Pons (tissue), 1 donor: Measurements from ENCODE around the gene ZBTB16.

Source experiments
- DNase-seq: peaks from one replicate; pipeline ENCODE4 v3.0.0-alpha.2; 2016; ENCODE audit warnings: low spot score

ZBTB16 gene

DNA sequence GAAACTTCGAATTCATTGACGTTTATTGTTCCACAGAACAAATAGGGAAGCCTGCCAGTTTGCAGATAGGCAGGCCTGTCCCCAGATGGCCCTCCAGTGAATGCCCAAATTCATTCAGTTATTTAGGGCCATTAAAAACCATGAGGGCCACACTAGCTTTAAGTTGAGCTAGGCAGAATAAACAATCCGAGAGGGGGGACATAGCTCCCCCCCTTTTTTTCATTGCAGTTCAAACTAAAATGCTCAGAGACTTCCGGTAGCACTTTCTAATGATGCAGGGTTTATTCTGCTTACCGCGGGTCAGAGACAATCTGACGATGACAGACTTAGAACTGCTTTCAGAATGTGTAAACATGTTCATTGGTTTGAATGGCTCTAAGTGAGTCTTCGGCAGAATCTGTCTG, 72.0 kb downstream of the ZBTB16 start:
- peak; percentile 93 for DNase-seq

DNA sequence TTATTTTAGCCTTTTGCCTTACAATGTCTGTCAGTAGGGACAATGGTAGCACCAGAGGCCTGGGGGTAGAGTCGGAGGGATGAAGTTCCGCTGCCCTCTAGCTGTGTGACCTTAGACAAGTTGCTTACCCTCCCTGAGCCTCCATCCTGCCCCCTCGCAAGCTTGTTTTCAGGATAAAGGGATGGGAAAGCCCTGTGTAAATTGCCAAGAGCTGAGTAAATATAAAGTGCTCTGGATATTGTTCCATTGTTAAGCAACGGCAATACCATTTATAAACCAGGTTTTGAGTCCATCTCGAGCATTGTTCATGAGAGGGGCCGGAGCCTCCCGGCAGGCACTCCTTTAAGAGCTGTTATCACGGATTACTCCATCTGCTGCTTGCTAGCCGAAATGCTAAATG, 72.9 kb downstream of the ZBTB16 start:
- peak; percentile 45 for DNase-seq

DNA sequence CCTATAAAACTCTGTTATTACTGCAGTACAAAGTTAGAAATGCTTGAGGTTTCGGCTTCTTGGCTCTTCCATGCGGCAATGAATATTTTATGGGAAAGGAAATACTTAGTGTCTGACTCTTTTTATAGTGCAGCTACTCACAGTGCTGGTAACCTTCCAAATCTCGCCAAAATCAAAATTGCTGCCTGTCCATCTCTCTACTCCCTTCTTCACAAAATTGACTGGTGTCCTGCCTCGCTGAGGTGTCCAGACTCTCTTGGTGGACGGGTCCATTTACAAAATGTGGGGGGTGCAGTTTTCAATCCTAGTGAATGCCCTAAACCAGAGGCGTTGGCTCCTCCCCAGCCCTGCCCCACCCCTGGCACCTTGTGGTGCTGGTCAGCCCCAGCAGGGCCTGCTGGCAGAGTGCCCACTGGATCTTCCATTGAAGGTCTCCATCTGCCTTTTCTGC, 73.5 kb downstream of the ZBTB16 start:
- DNase-seq, result no peak

DNA sequence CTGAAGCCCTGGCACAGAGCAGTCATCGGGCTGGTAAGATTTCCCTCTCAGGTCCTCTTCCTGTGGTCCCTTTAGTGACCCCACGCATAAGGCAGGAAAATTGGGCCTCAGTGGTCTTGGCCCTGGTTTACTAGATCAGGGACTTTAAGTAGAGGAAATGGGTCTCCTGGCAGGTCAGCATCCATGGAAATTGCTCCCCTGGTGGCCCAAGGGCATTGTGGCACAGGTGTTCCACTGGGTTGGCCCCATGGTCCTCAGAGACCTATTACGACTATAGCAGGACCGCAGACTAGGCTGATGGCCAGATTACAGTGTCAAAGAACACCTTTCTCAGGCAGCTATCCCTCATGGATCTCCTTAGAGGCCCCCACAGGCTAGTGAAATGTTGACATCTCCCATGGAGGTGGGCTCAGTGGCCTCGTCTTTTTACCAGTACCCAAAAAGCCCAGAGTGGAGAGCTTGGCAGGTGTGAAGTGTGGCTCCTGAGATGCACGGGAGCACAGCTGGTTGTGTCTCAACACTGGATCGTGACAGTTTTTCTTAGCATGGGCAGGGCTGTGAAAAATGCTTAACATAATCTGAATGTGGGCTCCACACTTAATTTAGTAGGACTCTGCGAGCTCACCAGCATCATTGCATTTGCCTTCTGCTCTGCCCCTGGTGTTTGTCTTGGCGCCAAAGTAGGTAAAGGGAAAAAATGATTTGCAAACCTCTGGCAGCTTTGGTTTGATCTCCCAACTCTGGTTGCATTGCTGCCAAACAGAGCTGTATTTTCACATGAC, 74.2 kb downstream of the ZBTB16 start:
- no peak for DNase-seq

DNA sequence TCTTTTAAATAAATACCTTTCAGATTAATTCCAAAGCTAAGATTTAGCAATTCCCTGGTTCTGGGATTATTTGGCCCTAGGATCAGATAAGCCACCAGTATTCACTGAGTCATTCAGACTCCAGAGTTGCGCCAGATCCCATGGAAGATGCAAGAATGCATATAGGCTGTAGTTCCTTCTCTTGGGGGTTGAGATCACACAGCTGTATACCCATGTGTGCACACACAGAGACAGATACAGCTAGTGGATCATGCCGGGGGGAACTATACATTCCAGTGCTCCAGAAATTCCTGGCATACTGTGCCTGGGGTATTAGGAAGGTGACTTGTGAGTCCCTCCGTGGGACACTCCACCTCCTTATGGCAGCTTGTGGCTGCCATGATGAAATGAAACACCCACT, 75.4 kb downstream of the ZBTB16 start:
- no peak for DNase-seq

DNA sequence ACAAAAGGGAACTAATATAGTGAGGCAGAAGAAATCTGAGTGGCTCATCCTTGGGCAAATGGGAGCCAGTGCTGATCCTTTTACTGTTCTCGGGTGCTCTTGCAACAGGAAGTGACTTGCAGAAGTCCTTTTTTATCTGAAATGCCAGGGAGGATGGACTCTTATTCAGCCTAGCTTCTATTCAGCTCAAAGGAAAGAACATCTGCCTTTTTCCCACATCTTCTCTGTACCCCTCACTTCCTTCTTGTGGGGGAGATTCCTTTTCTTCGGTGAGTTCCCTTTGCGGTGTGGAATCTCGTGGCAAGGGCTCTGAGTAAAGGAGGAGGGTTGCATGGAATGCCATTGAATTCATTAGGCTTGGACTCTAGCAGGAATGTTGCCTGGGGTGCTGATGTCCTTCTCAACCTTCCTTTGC, 76.2 kb downstream of the ZBTB16 start:
- DNase-seq, result peak; percentile 42

DNA sequence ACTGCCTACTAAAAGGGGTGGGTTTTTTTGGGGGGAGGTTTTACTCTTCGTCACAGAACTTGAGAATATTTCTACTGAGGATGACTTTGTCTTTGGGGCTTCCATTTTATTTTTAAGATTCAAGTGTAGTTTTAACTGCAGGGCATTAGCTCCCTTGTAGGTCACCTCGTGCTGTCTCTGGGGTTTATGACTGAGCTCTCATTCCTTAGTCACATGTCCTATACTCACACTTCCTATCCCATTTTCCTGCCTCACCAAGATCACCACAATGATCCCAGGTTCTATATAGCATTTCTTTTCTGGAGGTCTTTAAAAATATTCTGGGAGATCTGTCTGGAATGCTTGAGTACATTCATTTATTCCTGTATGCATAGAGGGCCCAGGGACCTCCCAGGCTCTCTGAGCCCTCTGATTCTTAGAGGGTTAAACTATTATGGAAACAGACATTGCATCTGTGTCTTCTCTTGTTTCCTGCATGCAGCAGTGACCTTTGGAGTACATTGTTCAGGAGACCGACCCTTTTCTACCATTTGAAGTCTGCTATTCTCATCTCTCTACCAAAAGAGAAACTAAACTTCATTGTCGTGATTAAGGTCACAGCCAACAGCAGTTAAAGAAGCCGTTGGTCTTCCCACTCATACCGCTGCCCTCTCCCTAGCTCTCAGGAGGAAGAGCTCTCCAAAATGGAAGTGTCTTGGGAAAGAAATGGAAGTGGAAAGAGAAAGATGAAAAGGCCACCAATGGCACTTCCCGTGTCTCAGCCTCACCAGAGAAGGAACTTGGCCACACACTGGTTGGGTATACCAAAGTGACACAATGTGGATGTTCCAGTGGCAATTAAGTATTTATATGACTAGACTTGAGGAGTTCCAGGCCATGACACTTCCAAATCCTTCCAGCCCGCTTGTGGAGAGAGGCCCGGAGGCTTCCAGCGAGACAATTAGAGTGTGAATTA, 77.5 kb downstream of the ZBTB16 start:
- no peak for DNase-seq

DNA sequence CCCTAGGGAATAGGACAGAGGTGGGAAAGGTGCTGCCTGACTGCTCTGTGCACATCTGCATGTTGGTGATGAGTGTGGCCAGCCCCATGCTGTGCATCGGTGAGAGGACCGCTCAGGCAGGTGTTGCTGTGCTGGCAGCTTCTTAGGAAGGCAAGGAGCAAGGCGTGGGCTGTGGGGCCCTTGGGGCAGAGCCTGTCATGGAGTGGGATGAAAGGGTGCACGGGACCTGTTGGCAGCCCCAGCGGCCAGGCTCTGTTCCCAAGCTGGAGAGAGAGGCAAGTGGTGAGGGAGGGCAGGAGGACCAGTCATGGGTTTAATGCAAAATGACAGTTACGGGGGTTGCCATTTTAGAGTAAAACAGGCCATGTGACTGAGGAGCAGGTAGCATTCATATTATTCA, 78.3 kb downstream of the ZBTB16 start:
- no peak for DNase-seq

DNA sequence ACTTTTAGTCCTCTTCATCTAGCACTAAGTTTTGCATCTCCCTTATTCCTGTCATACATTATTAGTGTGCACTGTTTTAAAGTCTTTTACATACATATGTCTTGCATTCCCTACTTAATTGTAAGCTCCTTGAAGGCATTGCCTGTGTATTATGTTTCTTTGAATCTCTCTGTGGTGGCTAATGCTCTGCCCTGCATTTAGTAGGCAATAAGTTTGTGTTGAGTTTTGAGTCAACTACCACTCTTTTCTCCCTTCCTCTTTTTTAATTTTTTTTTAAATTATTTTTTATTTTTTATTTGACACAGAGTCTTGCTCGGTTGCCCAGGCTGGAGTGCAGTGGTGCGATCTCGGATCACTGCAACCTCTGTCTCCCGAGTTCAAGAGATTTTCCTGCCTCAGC, 78.9 kb downstream of the ZBTB16 start:
- no peak for DNase-seq

DNA sequence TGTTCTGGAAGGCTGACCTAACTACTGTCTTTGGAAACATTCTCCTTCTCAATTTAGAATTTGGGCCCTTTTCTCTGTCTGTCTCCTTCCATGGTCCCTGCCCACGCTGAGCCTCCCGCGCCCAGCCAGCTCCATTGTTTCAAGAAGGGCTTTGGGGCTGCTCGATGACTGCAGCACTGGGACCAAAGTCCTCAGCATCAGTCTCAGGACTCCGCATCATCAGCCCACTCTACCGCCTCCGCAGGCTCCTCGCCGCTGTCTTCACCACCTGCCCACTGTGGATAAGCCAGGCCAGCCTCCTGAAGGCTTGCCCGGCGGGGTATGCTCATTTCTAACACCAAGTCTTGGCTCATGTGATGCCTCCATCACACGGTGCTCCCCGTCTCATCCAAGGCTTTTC, 81.3 kb downstream of the ZBTB16 start:
- DNase-seq, result no peak

DNA sequence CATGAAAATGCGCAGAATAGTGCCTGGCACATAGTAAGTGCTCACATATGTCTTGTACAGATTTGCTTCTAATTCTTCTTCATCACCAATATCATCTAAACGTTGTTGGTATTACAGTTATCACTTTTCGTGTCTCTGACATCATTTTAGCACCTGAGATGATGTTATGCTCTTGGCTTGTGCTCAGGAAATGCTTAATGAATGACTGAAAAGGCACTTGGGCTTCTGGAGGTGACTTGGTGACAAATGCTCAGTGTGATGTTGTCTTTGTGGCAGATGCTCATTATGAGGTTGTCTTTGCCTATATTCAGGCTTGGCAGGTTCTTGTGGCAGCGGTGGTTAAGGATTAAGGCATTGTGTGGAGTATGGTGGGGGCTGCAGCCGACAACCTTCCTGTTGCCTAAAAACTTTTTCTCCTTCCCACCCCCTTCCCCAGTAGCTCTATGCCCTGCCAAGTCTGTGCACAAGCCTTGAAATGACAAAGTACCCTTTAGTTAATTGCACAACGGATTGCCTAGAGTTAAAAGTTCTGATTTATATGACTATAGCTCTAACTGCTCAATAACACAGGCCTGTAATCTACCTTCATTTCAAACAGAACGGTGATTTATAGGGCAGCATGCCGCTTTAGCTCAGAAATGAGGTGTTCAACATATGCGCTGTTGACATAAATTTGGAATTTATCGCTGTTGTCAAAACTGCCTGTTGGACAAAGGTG, 82.5 kb downstream of the ZBTB16 start:
- no peak for DNase-seq

DNA sequence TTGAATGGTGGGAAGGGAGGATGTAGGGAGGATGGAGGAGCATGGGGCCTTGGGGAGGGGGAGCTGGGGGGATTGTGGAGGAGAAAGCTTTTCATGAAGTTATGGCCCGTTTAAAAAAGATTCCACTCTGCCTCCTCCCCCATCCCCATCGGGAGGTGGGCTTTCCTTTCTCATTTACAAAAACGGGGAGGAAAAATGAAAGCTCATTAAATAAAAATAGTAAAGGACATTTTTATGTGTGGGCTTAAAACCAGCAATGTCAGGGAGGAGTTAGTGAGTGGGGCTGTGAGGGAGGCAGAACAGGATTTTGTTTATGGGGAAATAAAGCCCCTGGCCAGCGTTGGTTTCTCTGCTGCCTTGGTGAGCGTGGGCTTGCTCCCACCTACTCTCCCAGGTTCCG, 83.2 kb downstream of the ZBTB16 start:
- no peak for DNase-seq

DNA sequence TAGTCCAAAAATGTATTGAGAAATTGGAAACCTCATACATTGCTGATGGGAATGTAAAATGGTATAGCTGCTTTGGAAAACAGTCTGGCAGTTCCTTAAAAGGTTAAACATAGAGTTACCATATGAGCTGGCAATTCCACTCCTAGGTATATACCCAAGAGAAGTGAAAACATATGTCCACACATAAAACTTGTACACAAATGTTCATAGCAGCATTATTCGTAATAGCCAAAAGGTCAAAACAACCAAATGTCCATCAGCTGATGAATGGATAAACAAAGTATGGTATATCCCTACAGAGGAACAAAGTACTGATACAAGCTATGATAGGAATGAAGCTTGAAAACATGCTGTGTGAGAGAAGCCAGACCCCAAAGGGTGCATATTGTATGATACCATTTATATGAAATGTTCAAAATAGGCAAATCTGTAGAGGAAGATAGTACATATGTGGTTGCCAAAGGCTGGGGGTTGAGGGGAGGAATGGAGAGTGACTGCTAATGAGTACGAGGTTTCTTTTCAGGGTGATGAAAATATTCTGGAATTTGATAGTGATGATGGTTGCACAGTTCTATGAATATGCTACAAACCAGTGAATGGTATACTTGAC, 85.8 kb downstream of the ZBTB16 start:
- no peak for DNase-seq

DNA sequence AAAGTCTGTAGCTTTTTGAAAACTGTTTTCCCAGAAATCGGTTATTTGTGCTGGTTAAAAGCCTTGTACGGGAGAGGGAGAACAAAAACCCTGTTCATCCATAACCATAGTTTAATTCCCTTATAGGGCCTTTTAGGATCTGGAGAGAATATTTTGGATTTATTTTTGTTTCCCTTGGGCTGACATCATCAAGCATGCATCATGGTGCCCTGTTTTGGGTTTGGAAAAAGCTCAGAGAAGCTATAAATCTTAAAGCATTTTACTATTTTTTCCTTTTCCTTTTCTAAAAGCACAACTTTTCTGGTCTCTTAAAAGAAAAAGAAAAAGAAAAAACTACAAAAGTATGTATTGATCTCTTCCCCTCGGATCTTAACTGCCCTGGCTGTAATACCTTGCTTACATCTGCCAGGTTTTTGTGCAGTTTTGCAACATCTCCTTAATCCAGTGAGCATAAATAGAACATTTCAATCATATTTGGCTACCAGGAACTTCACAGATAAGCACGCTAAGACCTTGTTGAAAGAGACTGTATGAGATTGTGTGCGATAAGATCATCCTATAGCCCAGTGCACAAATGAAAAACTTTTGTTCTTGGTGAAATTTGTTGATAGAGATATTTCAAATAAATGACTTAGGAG, 88.0 kb downstream of the ZBTB16 start:
- no peak for DNase-seq

DNA sequence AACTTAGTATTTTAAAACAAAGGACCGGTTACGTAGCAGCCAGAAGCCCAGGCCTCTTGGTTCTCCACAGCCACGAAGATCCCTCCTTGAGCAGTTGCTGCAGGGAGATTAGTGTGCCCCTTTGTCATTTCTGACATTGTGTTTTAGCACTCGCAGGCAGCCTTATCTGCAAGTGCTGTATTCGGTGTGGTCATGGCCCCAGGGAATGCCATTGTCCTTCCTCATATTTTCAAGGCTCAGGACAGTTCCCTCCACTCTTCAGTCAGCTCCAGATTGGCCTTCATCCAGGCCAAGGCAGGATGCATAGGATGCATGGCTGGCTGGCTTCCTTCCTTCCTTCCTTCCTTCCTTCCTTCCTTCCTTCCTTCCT, 88.5 kb downstream of the ZBTB16 start:
- no peak for DNase-seq

DNA sequence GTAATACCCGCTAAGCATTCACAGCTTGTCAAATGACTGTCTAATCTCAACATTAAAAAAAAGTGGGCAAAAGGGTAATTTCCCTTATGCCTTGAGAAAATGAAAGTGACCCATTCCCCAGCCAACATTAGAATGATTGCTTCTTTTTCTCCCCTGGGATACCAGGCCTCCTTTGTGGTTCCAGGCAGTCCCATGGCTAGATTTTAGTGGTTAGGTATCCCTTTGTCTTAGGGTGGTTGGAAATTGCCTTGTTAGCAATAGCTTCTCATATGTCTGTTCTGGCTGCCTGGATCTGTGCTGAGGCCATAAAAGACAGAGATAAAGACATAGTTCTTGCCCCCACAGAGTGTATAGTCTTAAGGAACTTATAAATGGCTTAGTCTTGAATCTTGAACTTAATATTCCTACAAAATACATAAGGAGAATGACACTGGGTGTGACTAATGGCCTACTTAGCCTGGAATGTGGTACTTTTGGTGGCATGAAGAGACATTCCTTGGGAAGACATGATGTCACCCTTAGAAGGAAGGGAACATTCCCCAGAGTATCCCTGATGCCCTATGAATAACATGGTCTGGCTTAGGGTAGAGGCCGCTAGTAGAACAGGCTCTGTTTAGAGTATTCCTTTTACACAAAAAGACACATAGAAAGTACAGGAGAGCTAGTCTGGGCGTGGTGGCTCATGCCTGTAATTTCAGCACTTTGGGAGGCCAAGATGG, 90.3 kb downstream of the ZBTB16 start:
- no peak for DNase-seq

DNA sequence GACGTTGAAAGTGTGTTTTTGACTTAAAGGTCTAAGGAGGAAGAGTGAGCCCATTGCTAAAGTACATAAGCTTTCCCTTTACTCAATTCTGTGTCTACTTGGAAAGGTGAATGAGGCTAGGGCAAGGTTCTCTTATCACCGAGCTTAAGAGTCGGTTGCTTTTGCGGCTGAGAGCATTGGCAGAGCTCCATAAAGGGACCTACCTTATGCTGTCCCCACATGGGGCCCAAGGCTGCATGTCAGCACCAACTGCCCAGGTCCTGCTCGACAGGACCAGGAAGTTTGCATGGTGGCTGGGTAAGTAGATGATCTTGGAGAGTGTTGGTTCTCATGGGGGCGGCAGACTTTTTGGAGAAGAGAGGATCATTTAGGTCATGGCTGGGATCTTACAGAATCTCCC, 91.2 kb downstream of the ZBTB16 start:
- no peak for DNase-seq

DNA sequence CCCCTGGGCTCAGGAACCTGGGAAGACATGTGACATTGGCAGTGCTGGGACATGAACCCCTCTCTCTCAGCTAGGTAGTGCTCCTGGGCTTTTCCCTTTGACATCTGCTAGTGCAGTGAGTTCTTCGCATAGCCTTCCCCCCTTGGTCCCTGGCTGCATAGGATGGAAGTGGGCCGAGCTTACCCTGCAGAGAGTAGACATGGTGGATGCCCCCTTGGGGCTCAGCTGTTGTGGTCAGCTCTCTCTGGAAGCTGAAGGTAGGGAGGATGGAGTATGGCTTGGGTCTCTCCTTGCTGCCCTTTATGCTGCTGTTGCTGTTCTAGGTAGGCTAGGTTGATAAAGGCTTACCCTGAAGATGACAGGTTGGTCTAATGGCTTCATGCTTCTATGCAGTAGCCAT, 92.1 kb downstream of the ZBTB16 start:
- DNase-seq, result no peak

DNA sequence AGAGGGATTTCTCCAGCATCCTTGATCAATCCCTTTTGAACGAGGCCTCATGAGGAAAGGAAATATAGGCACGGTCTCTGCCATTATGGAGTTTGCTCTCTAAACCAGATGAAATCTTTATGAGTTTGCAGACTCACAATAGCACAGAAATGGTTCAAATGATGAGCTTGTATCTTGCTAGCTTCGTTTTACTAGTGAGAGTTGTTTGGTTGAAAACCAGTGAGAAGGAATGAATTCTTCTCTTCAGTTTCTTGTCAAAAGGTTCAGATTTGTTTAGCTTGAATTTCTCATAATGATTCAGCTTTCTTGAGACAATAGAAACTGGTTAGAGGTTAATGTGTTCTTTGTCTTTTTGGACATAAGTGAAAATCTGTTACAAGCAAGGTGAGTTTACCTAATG, 92.7 kb downstream of the ZBTB16 start:
- DNase-seq, result no peak

DNA sequence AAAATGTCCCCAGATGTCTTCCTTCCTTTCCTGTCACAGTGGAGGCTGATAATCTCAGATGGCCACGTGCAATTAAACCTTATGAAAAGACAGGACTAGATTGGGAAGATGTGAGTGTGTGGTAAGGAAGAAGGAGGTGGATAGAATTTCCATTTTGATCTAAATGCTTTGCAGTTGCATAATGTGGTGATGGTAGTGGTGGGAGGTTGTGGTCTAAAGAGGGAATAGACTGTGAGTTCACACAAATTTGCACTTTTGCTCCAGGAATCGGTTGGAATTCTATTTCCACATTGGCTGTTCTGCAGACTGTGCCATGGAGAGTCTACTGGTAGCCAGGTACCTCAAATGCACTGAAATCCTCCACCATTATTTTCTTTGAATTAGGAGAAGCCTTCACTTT, 93.3 kb downstream of the ZBTB16 start:
- no peak for DNase-seq

DNA sequence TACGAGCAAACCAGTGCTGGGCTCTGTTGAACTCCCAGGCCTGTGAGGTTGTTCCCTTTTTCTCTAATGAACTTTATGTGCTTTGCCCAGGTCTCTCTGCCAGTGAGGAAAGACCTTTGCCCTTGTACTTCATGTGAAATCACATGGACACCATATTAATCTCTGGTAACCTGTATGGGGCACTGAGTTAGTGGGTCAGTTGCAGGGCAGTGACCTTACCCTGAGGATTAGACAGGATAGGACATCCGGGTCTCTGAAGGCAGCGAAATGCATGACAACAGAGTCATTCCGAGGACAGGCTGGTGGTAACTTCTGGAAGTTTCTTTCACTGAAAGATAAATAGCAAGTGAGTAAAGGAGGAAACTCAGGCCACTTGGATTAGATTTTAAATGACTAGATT, 93.7 kb downstream of the ZBTB16 start:
- no peak for DNase-seq
